ENCODE data around the gene ARHGAP9. TPM values are rescaled to one million over a fixed set of nuclear protein-coding genes. Genes with fewer than 3 reads are reported as not detected.
A peak's percentile ranks its signal among the peaks of the same experiment; 100 is the strongest.
"Not testable (repeated sequence)": the region's sequence is repeated elsewhere in the genome, so short reads cannot be mapped to it uniquely, and the experiment has no call there.

Gene ARHGAP9
- total RNA-seq, 1 donor from 2014 or later = not detected

- DNase-seq (ENCODE audit: low read depth) = peak; percentile 29
These were observed 45.0 kb downstream of the ARHGAP9 start, which contains the start of gene INHBC for GRCh38 chr12:57434517-57435223. INHBC (plus strand) TSS chr12:57434784; CDS start chr12:57434887, 103 bp downstream.

- DNase-seq (ENCODE audit: low read depth) = no peak
These were observed 46.3 kb downstream of the ARHGAP9 start for GRCh38 chr12:57433370-57433769.

DNA sequence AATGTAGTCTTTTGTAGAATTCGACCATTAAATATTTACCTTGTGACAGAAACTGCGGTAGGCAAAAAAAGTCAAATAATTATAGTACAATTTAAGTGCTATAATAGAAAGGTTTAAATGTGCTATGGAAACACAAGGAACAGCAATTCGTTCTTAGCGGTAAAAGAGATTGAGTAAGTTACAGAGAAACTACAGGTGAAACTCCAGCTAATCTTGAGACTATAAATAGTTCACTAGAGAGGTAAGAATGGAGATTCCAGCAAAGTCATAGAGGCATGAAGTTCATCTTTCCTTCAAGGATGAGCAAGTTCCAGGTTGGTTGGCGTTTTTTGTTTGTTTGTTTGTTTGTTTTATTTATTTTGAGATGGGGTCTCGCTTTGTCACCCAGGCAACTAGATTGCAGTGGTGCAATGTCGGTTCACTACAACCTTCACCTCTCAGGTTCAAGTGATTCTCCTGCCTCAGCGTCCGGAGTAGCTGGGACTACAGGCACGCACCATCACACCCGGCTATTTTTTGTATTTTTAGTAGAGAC lies 47.9 kb downstream of the ARHGAP9 start:
- peak; percentile 18 for DNase-seq (ENCODE audit: low read depth)

DNA sequence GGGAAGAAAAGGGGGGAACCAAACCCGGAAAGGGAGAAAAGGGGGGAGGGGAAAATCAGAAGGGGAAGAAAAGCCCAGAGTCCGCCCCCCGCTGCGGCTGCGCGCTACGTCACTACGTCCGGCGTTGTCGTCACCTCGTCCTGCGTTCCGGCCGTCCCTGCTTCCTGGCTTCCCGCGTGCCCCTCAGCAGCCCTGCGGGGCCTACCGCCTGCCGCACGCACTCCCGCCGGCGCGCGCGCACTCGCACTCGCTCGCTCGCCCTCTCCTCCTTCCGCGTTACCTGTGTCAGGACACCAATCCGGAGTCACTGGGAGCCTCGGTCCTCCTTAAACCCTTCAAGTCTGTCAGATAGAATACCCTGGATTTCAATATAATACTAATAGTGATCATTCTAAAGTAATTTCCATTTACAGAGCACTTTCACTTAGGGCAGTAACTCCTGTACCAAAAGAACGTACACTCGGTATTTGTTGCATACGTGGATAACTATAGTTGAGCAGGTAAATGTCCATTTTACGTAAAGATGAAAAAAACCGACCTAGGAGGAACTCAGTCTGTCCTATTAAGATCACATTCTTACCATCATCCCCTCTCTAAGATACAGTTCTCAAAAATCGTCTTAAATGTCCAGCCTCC lies 48.6 kb downstream of the ARHGAP9 start, which contains the start of gene R3HDM2:
TSS of gene R3HDM2 (minus strand) at position 113 of the 636 bp plus-strand sequence. CDS start 120,615 bp downstream, outside the sequence.
- DNase-seq (ENCODE audit: low read depth) = peak; percentile 78

DNA sequence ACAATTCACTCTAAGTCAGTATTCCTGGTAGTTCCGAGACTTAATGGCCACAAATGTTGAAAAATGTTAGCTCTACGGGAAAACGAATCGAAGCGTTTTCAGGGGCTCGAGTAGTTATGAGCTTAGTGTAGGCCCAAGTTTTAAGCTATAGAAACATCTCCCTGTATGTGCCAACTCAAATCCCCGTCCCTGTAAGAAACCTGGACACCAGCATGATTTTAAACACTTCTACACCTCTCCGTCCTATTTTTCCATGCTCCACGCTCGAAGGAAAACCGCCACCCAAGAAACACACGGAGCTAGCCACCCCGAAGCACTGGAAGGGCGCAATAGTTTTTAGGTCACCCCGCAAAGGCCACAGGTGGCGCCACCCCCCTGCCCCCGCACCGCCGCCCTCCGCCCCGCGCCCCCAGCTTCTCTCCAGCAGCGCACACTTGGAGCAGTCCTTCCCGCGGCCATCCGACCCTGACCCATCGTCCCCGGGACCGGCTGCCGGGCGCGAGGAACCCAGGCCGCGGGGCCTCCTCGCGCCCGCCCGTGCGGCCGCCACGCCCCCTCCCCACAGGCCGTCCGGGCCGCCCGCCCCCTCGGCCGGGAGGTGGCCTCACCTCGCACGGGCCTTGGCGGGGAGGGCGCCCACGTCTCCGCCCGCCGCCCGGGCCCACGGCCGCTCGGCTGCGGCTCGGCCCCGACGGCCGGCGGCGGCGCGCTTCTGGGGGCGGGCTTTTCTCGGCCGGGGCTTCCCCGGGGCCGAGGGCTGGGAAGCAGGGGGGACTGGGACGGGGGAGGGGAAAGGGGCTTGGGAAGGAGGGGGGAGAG lies 49.3 kb downstream of the ARHGAP9 start:
- no peak for DNase-seq (ENCODE audit: low read depth)

DNA sequence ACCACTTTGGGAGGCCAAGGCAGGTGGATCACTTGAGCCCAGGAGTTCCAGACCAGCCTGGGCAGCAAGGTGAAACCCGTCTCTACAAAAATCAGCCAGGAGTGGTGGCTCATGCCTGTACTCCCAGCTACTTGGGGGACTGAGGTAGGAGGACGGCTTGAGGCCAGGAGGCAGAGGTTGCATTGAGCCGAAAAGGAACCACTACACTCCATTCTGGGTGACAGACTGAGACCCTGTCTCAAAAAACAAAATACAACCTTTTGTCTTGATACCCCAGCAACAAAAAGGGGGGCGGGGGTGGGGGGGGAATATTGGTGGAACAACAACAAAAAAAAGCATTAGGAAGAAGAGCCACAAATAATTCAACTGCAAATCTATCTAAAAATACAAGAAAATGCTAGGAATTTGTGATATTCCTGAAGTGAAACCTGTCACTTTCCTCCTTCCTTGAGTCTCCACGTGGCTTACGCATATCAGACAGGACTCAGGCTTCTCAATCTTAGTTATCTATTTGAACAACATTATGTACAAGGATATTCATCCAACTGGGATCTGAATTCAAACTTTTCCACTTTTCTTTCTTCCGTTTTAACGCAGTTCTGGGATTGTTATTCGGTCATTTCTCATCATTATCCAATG lies 50.1 kb downstream of the ARHGAP9 start:
- DNase-seq (ENCODE audit: low read depth) = peak; percentile 27

GRCh38 chr12:57428965-57429364 lies 50.7 kb downstream of the ARHGAP9 start:
- no peak for DNase-seq (ENCODE audit: low read depth)

DNA sequence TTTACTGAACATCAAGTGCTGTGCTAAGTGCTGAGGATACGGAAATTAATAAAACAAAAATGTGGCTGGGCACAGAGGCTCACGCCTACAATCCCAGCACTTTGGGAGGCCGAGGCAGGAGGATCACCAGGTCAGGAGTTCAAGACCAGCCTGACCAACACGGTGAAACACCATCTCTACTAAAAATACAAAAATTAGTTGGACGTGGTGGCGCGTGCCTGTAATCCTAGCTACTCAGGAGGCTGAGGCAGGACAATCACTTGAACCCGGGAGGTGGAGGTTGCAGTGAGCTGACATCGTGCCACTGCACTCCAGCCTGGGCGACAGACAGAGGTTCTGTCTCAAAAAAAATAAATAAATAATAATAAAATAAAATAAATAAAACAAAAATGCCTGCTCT lies 52.7 kb downstream of the ARHGAP9 start:
- not testable (repeated sequence) for DNase-seq (ENCODE audit: low read depth)

Other genes starting within 250 kb of the ARHGAP9 start
- gene STAC3, start 228.7 kb downstream of the ARHGAP9 start, total RNA-seq = 1.2 TPM in 1 of 2 replicates, not detected in the other
- 2.6 and 32.1 TPM in 2 replicates for gene R3HDM2, start 48.8 kb downstream of the ARHGAP9 start, total RNA-seq
- not detected in 2 replicates for gene INHBC, start 45.1 kb downstream of the ARHGAP9 start, total RNA-seq
- 1.0 and 3.1 TPM in 2 replicates for gene INHBE, start 24.6 kb downstream of the ARHGAP9 start, total RNA-seq
- 0.50 TPM in 1 of 2 replicates, not detected in the other for gene GLI1, start 20.1 kb downstream of the ARHGAP9 start, total RNA-seq
- 131 and 134 TPM in 2 replicates for gene MARS1, start 8.2 kb upstream of the ARHGAP9 start, total RNA-seq
- gene DDIT3, start 40.6 kb upstream of the ARHGAP9 start, total RNA-seq = 6.1 and 17.5 TPM in 2 replicates
- 5.0 and 12.5 TPM in 2 replicates for gene MBD6, start 43.0 kb upstream of the ARHGAP9 start, total RNA-seq
- gene DCTN2, start 67.3 kb upstream of the ARHGAP9 start, total RNA-seq = 123 and 212 TPM in 2 replicates
- 0.35 and 2.5 TPM in 2 replicates for gene KIF5A, start 70.2 kb upstream of the ARHGAP9 start, total RNA-seq
- 43.5 and 77.8 TPM in 2 replicates for gene PIP4K2C, start 111.3 kb upstream of the ARHGAP9 start, total RNA-seq
- 5.9 and 19.6 TPM in 2 replicates for gene DTX3, start 125.0 kb upstream of the ARHGAP9 start, total RNA-seq
- 1.7 and 7.0 TPM in 2 replicates for gene ARHGEF25, start 131.6 kb upstream of the ARHGAP9 start, total RNA-seq
- 0.20 and 1.4 TPM in 2 replicates for gene B4GALNT1, start 153.3 kb upstream of the ARHGAP9 start, total RNA-seq
- gene OS9, start 214.3 kb upstream of the ARHGAP9 start, total RNA-seq = 186 and 325 TPM in 2 replicates